ENCODE results near the gene CEP152.

Gene CEP152

DNA sequence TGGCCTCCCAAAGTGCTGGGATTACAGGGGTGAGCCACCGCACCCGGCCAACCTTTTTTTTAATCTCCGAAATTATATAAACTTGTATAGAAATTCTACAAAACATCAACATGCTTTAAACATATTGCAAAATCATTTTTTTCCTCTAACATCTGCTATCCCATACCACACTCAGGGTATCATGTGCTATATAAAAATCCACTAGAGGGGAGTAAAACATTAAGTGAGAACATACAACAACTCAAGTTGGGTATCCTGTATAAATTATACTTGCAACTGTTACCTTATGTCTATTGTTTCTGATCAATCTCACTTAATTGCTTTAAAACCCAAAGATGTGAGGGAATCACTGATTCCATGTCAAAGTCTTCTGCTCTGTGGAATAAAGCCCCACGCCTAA, 93.4 kb downstream of the CEP152 start:
- no peak for DNase-seq (ENCODE audit: low read depth)
- H3K4me3 ChIP-seq (ENCODE audit: low read depth, low read length), result no peak overlapping the region
- TF ChIP-seq, protein P1, sequence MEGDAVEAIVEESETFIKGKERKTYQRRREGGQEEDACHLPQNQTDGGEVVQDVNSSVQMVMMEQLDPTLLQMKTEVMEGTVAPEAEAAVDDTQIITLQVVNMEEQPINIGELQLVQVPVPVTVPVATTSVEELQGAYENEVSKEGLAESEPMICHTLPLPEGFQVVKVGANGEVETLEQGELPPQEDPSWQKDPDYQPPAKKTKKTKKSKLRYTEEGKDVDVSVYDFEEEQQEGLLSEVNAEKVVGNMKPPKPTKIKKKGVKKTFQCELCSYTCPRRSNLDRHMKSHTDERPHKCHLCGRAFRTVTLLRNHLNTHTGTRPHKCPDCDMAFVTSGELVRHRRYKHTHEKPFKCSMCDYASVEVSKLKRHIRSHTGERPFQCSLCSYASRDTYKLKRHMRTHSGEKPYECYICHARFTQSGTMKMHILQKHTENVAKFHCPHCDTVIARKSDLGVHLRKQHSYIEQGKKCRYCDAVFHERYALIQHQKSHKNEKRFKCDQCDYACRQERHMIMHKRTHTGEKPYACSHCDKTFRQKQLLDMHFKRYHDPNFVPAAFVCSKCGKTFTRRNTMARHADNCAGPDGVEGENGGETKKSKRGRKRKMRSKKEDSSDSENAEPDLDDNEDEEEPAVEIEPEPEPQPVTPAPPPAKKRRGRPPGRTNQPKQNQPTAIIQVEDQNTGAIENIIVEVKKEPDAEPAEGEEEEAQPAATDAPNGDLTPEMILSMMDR (IDR thresholded peaks at IDR 0.05; ENCODE audit: low read depth, low read length), result no peak
- TF ChIP-seq, protein P2, sequence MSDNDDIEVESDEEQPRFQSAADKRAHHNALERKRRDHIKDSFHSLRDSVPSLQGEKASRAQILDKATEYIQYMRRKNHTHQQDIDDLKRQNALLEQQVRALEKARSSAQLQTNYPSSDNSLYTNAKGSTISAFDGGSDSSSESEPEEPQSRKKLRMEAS (IDR thresholded peaks at IDR 0.05; ENCODE audit: low read depth, low read length), result no peak
- no peak for TF ChIP-seq MYC (IDR thresholded peaks at IDR 0.05; ENCODE audit: low read depth, low read length)

DNA sequence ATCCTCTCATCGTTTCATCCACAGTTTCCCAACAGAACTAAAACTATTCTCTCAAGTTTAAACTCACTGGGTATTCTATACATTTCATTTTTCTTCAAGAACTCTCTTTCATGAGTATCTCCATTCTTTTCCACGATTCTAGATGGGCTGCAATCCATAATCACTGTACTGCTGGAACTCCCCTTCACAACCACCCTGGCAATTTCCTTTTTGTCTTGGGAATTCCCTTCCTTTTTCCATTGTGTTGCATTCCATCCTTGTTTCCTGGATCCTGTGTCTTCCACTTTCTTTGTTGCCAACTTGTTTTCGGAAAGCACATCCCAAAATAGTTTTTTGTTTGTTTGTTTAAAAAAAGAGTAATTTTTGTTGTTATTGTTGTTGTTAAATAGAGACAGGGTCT, 98.3 kb downstream of the CEP152 start:
- TF ChIP-seq, protein P1 (IDR thresholded peaks at IDR 0.05; ENCODE audit: low read depth, low read length), result no peak
- no peak for TF ChIP-seq MYC (IDR thresholded peaks at IDR 0.05; ENCODE audit: low read depth, low read length)
- TF ChIP-seq, protein P2 (IDR thresholded peaks at IDR 0.05; ENCODE audit: low read depth, low read length), result no peak
- no peak for TF ChIP-seq POLR2A (IDR thresholded peaks at IDR 0.05; ENCODE audit: extremely low read depth, insufficient read length)
- H3K4me3 ChIP-seq (ENCODE audit: low read depth, low read length), result no peak overlapping the region
- no peak for DNase-seq (ENCODE audit: low read depth)

DNA sequence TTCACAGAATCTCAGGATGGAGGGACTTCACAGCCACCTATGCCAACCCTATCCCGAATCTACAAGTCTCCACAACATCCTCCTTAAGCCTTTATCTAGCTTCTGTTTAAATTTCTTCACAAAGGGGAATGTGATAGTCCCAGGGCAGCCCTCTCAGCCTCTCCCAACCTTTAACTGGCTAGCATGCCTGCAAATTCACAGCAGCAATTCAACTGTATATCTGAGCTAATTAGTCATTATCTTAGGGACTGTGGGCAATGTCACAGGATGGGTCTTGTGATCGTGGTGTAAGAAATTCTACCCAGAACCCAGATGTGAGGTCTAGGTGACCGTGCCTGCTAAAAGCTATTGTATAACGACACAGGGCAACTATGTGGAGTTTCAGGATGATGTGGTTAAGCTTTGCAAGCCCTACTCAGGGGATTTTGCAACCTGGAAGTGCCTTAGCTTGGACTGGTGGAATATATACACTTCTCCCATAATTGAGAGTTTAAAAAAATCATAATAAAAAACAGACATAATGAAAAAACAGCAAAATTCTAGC, 99.8 kb downstream of the CEP152 start:
- H3K4me3 ChIP-seq (ENCODE audit: low read depth, low read length), result no peak overlapping the region
- DNase-seq (ENCODE audit: low read depth), result peak; percentile 41
- TF ChIP-seq, protein P2 (IDR thresholded peaks at IDR 0.05; ENCODE audit: low read depth, low read length), result no peak
- no peak for TF ChIP-seq MYC (IDR thresholded peaks at IDR 0.05; ENCODE audit: low read depth, low read length)
- no peak for TF ChIP-seq POLR2A (IDR thresholded peaks at IDR 0.05; ENCODE audit: extremely low read depth, insufficient read length)
- TF ChIP-seq, protein P1 (IDR thresholded peaks at IDR 0.05; ENCODE audit: low read depth, low read length), result no peak

DNA sequence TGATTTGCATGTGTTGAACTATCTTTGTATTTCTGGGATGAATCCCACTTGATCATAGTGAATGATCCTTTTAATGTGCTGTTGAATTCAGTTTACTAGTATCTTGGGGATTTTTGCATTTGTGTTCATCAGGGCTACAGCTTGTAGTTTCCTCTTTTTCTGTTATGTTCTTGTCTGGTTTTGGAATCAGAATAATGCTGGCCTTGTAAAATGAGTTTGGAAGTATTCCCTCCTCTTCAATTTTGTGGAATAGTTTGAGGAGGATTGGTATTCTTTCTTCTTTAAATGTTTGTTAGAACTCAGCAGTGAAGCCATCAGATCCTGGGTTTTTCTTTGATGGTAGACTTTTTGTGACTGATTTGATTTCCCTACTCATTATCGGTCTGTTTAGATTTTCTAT, 102.2 kb downstream of the CEP152 start:
- no peak for DNase-seq (ENCODE audit: low read depth)
- no peak overlapping the region for H3K4me3 ChIP-seq (ENCODE audit: low read depth, low read length)
- TF ChIP-seq, protein P1 (IDR thresholded peaks at IDR 0.05; ENCODE audit: low read depth, low read length), result no peak
- no peak for TF ChIP-seq POLR2A (IDR thresholded peaks at IDR 0.05; ENCODE audit: extremely low read depth, insufficient read length)
- TF ChIP-seq, protein P2 (IDR thresholded peaks at IDR 0.05; ENCODE audit: low read depth, low read length), result no peak
- TF ChIP-seq MYC (IDR thresholded peaks at IDR 0.05; ENCODE audit: low read depth, low read length), result no peak

DNA sequence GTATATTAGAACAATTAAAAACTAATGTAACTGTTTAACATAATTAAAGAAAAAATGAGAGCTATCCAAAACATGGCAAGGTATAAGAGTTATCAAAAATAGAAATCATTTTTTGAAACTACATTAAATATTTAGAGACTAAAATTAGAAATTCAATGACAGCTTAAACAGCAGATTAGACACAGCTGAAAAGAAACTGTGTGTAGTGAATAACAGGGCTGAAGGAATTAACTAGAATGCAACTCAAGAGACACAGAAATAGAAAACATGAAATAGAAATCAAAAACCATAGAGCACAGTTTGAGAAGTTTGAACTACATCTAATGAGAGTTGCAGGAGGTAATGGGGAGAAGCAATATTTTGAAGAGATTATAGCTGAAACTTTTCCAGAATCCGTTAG, 105.5 kb downstream of the CEP152 start:
- TF ChIP-seq MYC (IDR thresholded peaks at IDR 0.05; ENCODE audit: low read depth, low read length), result no peak
- TF ChIP-seq, protein P2 (IDR thresholded peaks at IDR 0.05; ENCODE audit: low read depth, low read length), result no peak
- TF ChIP-seq POLR2A (IDR thresholded peaks at IDR 0.05; ENCODE audit: extremely low read depth, insufficient read length), result no peak
- TF ChIP-seq, protein P1 (IDR thresholded peaks at IDR 0.05; ENCODE audit: low read depth, low read length), result no peak
- DNase-seq (ENCODE audit: low read depth), result no peak
- no peak overlapping the region for H3K4me3 ChIP-seq (ENCODE audit: low read depth, low read length)
